Sigmoid colon (tissue), 4 donors: ENCODE measurements around the gene OCIAD1.

Source experiments
- CTCF ChIP-seq, 4 experiments: fragments of 450-650 bp in 3 of 4; fragments of 200-600 bp in 1 of 4; IDR thresholded peaks; one replicate each; pipeline ENCODE4 v1.5.1; 2016 to 2019; ENCODE audit warnings: antibody characterized with exemption in 4 of 4, mild to moderate bottlenecking in 3 of 4, moderate library complexity in 2 of 4
- EP300 ChIP-seq, 4 donors: sonication (generic); formaldehyde crosslinking; IDR thresholded peaks; one replicate each; pipeline ENCODE4 v1.6.1; 2017; ENCODE audit warnings: antibody characterized with exemption in 4 of 4

GRCh38 chr4:48851651-48852050 lies 20.8 kb downstream of the OCIAD1 start:
- TF ChIP-seq CTCF (IDR thresholded peaks at IDR 0.05) (no peak), EP300 (IDR thresholded peaks at IDR 0.05) (no peak)
